Left ventricle myocardium superior (tissue), 1 donor: ENCODE data around the gene FOXD4L3. TPM values are rescaled to one million over a fixed set of nuclear protein-coding genes. Genes with fewer than 3 reads are reported as not detected.
"Not testable (repeated sequence)": the region's sequence is repeated elsewhere in the genome, so short reads cannot be mapped to it uniquely, and the experiment has no call there.

Experiments used
- ATAC-seq: fragments of 200-7000 bp; cut with Tn5 transposase; one replicate; pipeline ENCODE4 v1.9.1; 2020; ENCODE audit warnings: mild to moderate bottlenecking, moderate library complexity
- DNase-seq: peaks from one replicate; pipeline ENCODE4 v3.0.0-alpha.2; 2020
- intact Hi-C: fragments of 100-400 bp; cut with micrococcal nuclease; formaldehyde crosslinking; loops from one replicate; pipeline ENCODE4 v1.11.0; 2022
- long read RNA-seq: library from polyadenylated mRNA; unstranded; transcript quantifications from one replicate; pipeline ENCODE4 v2.0.0, GENCODE V29; 2021
- total RNA-seq: library from RNA; stranded (reverse); fragmentation: NEBNext Ultra II Directional; extraction: Animal tissue kit (Norgen Biotek cat#: 25700); gene quantifications from one replicate; pipeline ENCODE4 v1.2.1, GENCODE V29; 2021
- donor health status: DM: no; HTN: yes; CAD: no; lungs with severe emphysema.

Gene FOXD4L3
- total RNA-seq = not detected
- long read RNA-seq = 0 reads

- intact Hi-C loops, ATAC-seq, DNase-seq: not testable (repeated sequence)
Observed at GRCh38 chr9:68302567-68302966, at the start of gene FOXD4L3. TSS of gene FOXD4L3 (plus strand) at chr9:68302867. CDS start at chr9:68302952, 85 bp downstream.

- intact Hi-C loops, ATAC-seq: not testable (repeated sequence)
- DNase-seq = peak; percentile 4
Observed at GRCh38 chr9:68281041-68281440, 21.6 kb upstream of the FOXD4L3 start.

GRCh38 chr9:68303771-68304170 is 1.1 kb downstream of the FOXD4L3 start:
- intact Hi-C loops, DNase-seq, ATAC-seq: not testable (repeated sequence)

GRCh38 chr9:68304212-68304611 is 1.5 kb downstream of the FOXD4L3 start:
- DNase-seq, ATAC-seq, intact Hi-C loops: not testable (repeated sequence)

- intact Hi-C loops, DNase-seq, ATAC-seq: not testable (repeated sequence)
Observed at GRCh38 chr9:68304777-68305176, 2.1 kb downstream of the FOXD4L3 start.

- ATAC-seq, intact Hi-C loops, DNase-seq: not testable (repeated sequence)
Observed at GRCh38 chr9:68305680-68306285, 3.1 kb downstream of the FOXD4L3 start.

- DNase-seq, intact Hi-C loops: not testable (repeated sequence)
- peak; percentile 24 for ATAC-seq
Observed at GRCh38 chr9:68306391-68306964, 3.8 kb downstream of the FOXD4L3 start.

- DNase-seq, intact Hi-C loops: not testable (repeated sequence)
- ATAC-seq = peak; percentile 38
Observed at GRCh38 chr9:68307127-68307526, 4.5 kb downstream of the FOXD4L3 start.

- peak; percentile 35 for ATAC-seq
- intact Hi-C loops, DNase-seq: not testable (repeated sequence)
Observed at GRCh38 chr9:68307654-68308053, 5.0 kb downstream of the FOXD4L3 start.

GRCh38 chr9:68311208-68311607 is 8.5 kb downstream of the FOXD4L3 start:
- ATAC-seq, intact Hi-C loops, DNase-seq: not testable (repeated sequence)

GRCh38 chr9:68318209-68318608 is 15.5 kb downstream of the FOXD4L3 start:
- DNase-seq, ATAC-seq, intact Hi-C loops: not testable (repeated sequence)

GRCh38 chr9:68323749-68324148 is 21.1 kb downstream of the FOXD4L3 start:
- intact Hi-C loops, DNase-seq, ATAC-seq: not testable (repeated sequence)

- intact Hi-C loops, ATAC-seq, DNase-seq: not testable (repeated sequence)
Observed at GRCh38 chr9:68324518-68324917, 21.9 kb downstream of the FOXD4L3 start.

- ATAC-seq, intact Hi-C loops, DNase-seq: not testable (repeated sequence)
Observed at GRCh38 chr9:68329106-68329505, 26.4 kb downstream of the FOXD4L3 start.

- ATAC-seq, intact Hi-C loops, DNase-seq: not testable (repeated sequence)
Observed at GRCh38 chr9:68330531-68331173, 28.0 kb downstream of the FOXD4L3 start.

- intact Hi-C loops, ATAC-seq: not testable (repeated sequence)
Observed at GRCh38 chr9:68332122-68332521, 29.5 kb downstream of the FOXD4L3 start.

GRCh38 chr9:68335935-68336334 is 33.3 kb downstream of the FOXD4L3 start:
- peak; percentile 32 for ATAC-seq
- intact Hi-C loops, DNase-seq: not testable (repeated sequence)

More at GRCh38 chr9:68332122-68332521, 29.5 kb downstream of the FOXD4L3 start:
- not testable (repeated sequence) for DNase-seq

- not testable (repeated sequence) for DNase-seq
- peak; percentile 44 for ATAC-seq
Observed at GRCh38 chr9:68336639-68337339, 34.1 kb downstream of the FOXD4L3 start.

GRCh38 chr9:68338000-68338399 is 35.3 kb downstream of the FOXD4L3 start:
- intact Hi-C loops, ATAC-seq, DNase-seq: not testable (repeated sequence)

More at GRCh38 chr9:68336639-68337339, 34.1 kb downstream of the FOXD4L3 start:
- intact Hi-C loops = not testable (repeated sequence)
